ENCODE measurements around the gene PDGFA.

Gene PDGFA

GRCh38 chr7:479948-480499 lies 39.6 kb downstream of the PDGFA start:
- Histone ChIP-seq H3K4me1 (ENCODE audit: insufficient read depth, low read length) (peaks cover 36% of the 10 kb centered on the region), H3K9ac (ENCODE audit: low read depth, low read length) (no peak overlapping the region), H3K36me3 (ENCODE audit: insufficient read depth, low read length) (no peaks in the 10 kb centered on the region), H3K9me3 (ENCODE audit: control insufficient read depth, insufficient read depth, low read length) (no peaks in the 10 kb centered on the region)

GRCh38 chr7:479115-479947 lies 40.3 kb downstream of the PDGFA start:
- no peaks in the 10 kb centered on the region for H3K9me3 ChIP-seq (ENCODE audit: control insufficient read depth, insufficient read depth, low read length)
- peaks cover 31% of the 10 kb centered on the region for H3K4me1 ChIP-seq (ENCODE audit: insufficient read depth, low read length)
- no peaks in the 10 kb centered on the region for H3K36me3 ChIP-seq (ENCODE audit: insufficient read depth, low read length)
- no peak overlapping the region for H3K9ac ChIP-seq (ENCODE audit: low read depth, low read length)

DNA sequence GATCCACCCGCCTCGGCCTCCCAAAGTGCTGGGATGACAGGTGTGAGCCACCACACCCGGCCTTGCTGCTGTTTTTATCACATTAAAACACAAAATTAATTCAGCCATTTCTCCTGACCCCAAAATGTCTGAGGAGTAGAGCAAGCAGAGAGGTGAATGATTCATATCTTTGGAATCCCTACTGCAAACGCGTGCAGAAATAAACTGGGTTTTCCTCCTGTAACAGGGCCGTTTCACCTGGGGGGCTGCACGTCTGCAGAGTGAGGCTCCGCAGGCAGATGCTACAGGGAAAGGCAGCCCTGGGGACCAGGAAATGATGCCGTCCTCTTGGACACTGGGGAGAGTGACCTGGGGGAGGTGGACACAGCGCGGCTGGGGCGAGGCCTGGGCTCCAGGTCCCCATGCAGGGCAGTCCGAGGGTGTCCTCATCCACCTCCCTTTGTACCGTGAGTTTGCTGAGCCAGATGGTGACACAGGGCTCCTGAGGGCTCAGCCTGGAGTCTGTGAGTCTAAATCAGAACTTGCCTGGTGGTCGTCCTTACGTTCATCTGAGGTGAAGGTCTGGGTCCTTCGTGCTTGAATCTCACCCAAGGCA lies 41.9 kb downstream of the PDGFA start:
- Histone ChIP-seq H3K9me3 (ENCODE audit: control insufficient read depth, insufficient read depth, low read length) (no peaks in the 10 kb centered on the region), H3K9ac (ENCODE audit: low read depth, low read length) (no peak overlapping the region), H3K36me3 (ENCODE audit: insufficient read depth, low read length) (no peaks in the 10 kb centered on the region), H3K4me1 (ENCODE audit: insufficient read depth, low read length) (peaks cover 24% of the 10 kb centered on the region; the same call in 1 of the 2 replicates)

DNA sequence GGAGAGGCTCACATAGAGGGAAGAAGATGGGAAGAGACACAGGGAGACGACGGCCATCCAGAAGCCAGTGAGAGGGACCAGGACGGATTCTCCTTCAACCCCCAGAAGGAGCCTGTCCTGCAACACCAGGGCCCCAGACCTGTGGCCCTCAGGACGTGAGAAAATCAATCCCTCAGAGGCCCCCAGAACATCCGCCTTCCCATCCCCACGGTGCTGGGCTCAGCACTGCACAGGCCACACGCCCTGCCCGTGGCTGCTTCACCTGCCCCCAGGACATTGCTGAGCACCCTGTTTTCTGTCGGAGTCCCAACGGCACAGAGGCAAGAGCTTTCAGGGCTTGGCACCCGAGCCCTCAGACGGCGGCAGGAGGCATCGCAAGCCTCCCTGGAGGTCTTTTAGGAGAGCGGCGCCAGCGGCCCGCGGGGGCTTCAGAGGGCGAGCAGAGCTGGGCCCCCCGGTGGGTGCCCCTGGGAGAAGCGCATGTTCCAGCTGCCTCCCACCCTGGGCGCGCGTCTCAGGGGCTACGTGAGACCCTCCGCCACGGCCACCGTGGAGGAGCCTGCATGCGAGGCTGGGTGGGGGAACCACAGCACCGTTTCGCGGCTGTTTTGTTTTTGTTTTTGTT lies 42.8 kb downstream of the PDGFA start:
- no peak overlapping the region for H3K9ac ChIP-seq (ENCODE audit: low read depth, low read length)
- H3K36me3 ChIP-seq (ENCODE audit: insufficient read depth, low read length) = no peaks in the 10 kb centered on the region
- H3K9me3 ChIP-seq (ENCODE audit: control insufficient read depth, insufficient read depth, low read length) = no peaks in the 10 kb centered on the region
- peaks cover 24% of the 10 kb centered on the region; the same call in 1 of the 2 replicates for H3K4me1 ChIP-seq (ENCODE audit: insufficient read depth, low read length)

- Histone ChIP-seq H3K9ac (ENCODE audit: low read depth, low read length) (no peak overlapping the region), H3K9me3 (ENCODE audit: control insufficient read depth, insufficient read depth, low read length) (no peaks in the 10 kb centered on the region), H3K4me1 (ENCODE audit: insufficient read depth, low read length) (peaks cover 21% of the 10 kb centered on the region; the same call in 1 of the 2 replicates), H3K36me3 (ENCODE audit: insufficient read depth, low read length) (no peaks in the 10 kb centered on the region)
Measured at GRCh38 chr7:475951-476441, 43.6 kb downstream of the PDGFA start.

- Histone ChIP-seq H3K9me3 (ENCODE audit: control insufficient read depth, insufficient read depth, low read length) (no peaks in the 10 kb centered on the region), H3K36me3 (ENCODE audit: insufficient read depth, low read length) (no peaks in the 10 kb centered on the region), H3K4me1 (ENCODE audit: insufficient read depth, low read length) (peaks cover 15% of the 10 kb centered on the region; the same call in 1 of the 2 replicates), H3K9ac (ENCODE audit: low read depth, low read length) (no peak overlapping the region)
Measured at GRCh38 chr7:475425-475728, 44.3 kb downstream of the PDGFA start.

DNA sequence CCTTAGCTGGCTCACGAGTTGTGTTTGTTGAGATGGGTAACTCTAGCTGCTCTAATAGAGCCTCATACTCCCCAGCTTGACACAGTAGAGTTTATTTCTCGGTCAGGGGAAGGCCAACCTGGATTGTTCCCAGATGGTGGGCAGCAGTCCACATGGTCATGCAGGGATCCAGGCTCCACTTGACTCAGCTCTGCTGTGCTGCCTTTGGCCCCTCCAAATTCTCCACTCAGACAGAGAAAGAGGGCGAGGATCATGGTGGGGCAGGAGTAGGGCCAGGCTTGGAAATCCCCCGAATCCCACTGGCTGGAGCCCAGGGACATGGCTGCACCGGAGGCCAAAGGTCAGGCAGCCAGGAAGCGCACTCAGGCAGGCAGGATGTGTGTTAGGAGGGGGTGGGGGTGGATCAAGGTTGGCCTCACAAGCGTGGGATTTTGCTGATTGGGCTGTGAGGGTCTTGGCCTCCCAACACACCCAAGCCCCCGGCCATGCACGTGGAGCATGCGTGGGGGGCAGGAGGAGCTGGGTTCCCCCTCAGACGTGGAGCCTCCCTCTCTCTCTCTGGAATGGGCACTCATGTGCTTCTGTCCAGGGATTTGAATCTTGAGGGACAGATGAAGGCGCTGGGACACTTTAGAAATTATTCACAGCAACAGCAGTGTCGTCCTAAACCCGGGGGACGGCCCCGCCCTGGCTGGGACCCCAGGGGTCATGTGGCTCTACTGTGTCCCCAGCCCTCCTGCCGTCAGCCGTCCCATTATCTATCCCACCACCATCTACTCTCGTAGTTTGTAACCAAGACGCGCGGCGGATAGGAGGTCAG lies 44.8 kb downstream of the PDGFA start:
- no peak overlapping the region for H3K9ac ChIP-seq (ENCODE audit: low read depth, low read length)
- no peaks in the 10 kb centered on the region for H3K9me3 ChIP-seq (ENCODE audit: control insufficient read depth, insufficient read depth, low read length)
- H3K4me1 ChIP-seq (ENCODE audit: insufficient read depth, low read length) = peaks cover 10% of the 10 kb centered on the region; the same call in 1 of the 2 replicates
- H3K36me3 ChIP-seq (ENCODE audit: insufficient read depth, low read length) = no peaks in the 10 kb centered on the region

DNA sequence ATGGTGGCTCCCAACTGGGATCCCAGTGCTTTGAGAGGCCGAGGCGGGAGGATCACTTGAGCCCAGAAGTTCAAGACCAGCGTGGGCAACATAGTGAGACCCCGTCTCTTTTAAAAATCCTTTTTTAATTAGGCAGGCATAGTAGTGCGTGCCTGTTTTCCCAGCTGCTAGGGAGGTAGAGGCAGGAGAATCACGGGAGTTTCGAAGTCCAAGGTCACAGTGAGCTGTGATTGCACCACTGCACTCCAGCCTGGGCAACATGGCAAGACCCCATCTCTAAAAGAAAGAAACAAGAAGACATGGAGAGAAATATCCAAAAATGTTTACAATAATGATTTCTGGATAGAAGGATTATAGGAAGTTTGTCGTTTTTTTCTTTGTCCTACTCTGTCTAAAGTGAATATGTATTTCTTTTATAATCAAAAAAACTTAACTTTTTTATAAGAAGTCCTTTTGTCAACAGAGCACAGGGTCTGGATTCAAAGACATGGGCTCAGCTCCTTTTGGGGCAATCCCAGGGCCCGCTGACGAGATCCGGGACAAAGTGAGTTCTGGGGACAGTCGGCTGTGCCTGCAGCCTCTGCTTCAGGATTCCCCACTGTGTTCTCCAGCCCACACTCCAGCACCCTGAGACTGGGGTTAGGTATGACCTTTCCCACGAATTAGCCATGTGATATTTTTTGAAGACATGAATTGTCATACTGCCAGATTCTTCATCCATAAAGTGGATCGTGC lies 45.6 kb downstream of the PDGFA start:
- Histone ChIP-seq H3K36me3 (ENCODE audit: insufficient read depth, low read length) (no peaks in the 10 kb centered on the region), H3K9ac (ENCODE audit: low read depth, low read length) (no peak overlapping the region), H3K9me3 (ENCODE audit: control insufficient read depth, insufficient read depth, low read length) (no peaks in the 10 kb centered on the region), H3K4me1 (ENCODE audit: insufficient read depth, low read length) (peaks cover 4% of the 10 kb centered on the region; the same call in 1 of the 2 replicates)

DNA sequence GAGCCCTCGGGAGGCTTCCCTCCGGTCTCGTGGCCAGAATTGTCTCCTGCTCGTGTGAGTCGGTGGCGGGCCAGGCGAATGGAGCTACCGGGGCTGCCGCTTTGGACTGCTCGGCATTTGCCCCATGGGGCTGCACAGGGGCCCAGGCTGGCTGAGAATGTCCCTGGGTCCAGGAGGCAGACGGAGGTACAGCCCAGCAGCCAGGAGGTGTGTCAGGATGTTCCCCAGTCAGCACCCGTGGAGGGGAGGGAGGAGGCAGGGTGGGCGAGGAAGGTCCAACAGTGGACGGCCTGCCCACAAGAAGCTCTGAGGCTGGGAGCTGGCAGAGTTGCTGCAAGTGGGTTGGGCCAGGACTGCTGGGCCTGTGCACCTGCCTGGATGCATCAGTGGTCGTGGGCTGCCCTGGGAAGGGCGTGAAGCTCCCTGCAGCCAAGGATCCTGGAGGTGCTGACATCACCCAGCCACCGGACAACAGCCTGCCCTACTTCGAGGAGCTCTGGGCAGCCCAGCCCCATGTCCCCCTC lies 46.4 kb downstream of the PDGFA start:
- no peak overlapping the region for H3K9ac ChIP-seq (ENCODE audit: low read depth, low read length)
- H3K4me1 ChIP-seq (ENCODE audit: insufficient read depth, low read length) = peaks cover 4% of the 10 kb centered on the region; the same call in 1 of the 2 replicates
- no peaks in the 10 kb centered on the region for H3K9me3 ChIP-seq (ENCODE audit: control insufficient read depth, insufficient read depth, low read length)
- H3K36me3 ChIP-seq (ENCODE audit: insufficient read depth, low read length) = no peaks in the 10 kb centered on the region

DNA sequence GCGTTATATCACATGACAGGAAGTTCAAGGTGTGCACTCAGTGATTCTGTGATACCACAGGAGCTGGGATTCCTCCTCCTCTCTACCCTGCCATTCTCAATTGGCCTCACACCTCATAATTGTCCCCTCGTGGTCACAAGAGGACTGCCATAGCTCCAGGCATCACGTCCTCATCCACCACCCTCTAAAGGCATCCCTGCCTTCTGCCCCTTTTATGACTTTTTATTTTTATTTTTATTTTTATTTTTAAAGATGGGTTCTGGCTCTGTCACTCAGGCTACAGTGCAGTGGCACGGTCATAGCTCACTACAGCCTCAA lies 47.0 kb downstream of the PDGFA start:
- Histone ChIP-seq H3K4me1 (ENCODE audit: insufficient read depth, low read length) (no peaks in the 10 kb centered on the region), H3K9ac (ENCODE audit: low read depth, low read length) (no peak overlapping the region), H3K9me3 (ENCODE audit: control insufficient read depth, insufficient read depth, low read length) (no peaks in the 10 kb centered on the region)

DNA sequence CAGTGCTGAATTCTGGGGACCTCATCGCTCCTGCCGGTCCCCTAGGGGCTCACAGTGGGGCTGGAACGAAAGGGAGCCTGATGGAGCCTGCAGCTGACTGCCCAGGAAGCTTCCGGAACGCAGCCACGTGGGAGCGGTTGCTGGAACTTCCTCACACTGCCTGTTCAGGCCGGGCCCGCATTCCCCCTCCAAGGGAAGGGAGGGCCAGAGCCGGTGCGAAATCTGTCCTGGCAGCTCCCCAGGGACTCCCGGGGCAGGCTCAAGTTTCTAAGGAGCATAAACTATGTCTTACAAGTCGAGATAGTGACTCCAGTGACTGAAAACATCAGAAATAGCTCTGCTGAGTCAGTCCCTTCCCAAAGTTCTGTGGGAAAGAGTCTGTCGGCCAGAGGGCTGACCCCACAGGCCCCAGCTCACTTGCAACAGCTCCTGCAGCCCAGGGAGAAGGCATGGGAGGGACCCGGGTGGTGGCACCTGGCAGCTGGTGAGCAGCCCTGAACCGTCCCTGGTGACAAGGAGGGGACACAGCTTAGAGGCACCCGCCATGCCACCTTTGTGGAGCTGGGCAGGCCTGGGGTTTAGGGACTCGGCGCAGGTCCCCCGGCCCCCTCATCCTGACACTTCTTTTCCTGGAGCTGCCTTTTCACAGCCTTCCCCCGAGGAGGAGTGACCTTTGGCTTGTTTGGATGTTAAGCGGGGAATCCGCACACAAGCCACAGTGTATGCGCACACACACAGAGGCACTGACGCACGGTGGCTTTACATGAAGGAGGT lies 47.6 kb downstream of the PDGFA start:
- Histone ChIP-seq H3K9ac (ENCODE audit: low read depth, low read length) (no peak overlapping the region), H3K36me3 (ENCODE audit: insufficient read depth, low read length) (no peaks in the 10 kb centered on the region), H3K9me3 (ENCODE audit: control insufficient read depth, insufficient read depth, low read length) (no peaks in the 10 kb centered on the region), H3K4me1 (ENCODE audit: insufficient read depth, low read length) (no peaks in the 10 kb centered on the region)

More for the DNA sequence above, 47.0 kb downstream of the PDGFA start:
- no peaks in the 10 kb centered on the region for H3K36me3 ChIP-seq (ENCODE audit: insufficient read depth, low read length)

GRCh38 chr7:471191-471865 lies 48.3 kb downstream of the PDGFA start:
- Histone ChIP-seq H3K9ac (ENCODE audit: low read depth, low read length) (no peak overlapping the region), H3K9me3 (ENCODE audit: control insufficient read depth, insufficient read depth, low read length) (no peaks in the 10 kb centered on the region), H3K36me3 (ENCODE audit: insufficient read depth, low read length) (no peaks in the 10 kb centered on the region), H3K4me1 (ENCODE audit: insufficient read depth, low read length) (no peaks in the 10 kb centered on the region)

Data from ES-I3 (cell line).